Loucy (cell line): ENCODE data around the gene HOXA1.

Experiments used
- EZH2phosphoT487 ChIP-seq: fragments of 200-600 bp; IDR thresholded peaks from 2 replicates; pipeline ENCODE4 v1.6.1; 2018; ENCODE audit warnings: antibody characterized with exemption, mild to moderate bottlenecking, moderate library complexity, borderline replicate concordance
- TF ChIP-seq, protein P1 (sequence below): fragments of 200-600 bp; sonication (generic); conservative IDR thresholded peaks from 2 replicates; pipeline ENCODE4 v1.5.1; 2014; ENCODE audit warnings: mild to moderate bottlenecking, antibody characterized with exemption, low read length

- TF ChIP-seq, protein P1, sequence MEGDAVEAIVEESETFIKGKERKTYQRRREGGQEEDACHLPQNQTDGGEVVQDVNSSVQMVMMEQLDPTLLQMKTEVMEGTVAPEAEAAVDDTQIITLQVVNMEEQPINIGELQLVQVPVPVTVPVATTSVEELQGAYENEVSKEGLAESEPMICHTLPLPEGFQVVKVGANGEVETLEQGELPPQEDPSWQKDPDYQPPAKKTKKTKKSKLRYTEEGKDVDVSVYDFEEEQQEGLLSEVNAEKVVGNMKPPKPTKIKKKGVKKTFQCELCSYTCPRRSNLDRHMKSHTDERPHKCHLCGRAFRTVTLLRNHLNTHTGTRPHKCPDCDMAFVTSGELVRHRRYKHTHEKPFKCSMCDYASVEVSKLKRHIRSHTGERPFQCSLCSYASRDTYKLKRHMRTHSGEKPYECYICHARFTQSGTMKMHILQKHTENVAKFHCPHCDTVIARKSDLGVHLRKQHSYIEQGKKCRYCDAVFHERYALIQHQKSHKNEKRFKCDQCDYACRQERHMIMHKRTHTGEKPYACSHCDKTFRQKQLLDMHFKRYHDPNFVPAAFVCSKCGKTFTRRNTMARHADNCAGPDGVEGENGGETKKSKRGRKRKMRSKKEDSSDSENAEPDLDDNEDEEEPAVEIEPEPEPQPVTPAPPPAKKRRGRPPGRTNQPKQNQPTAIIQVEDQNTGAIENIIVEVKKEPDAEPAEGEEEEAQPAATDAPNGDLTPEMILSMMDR: no peak
- no peak for TF ChIP-seq EZH2phosphoT487
Observed at GRCh38 chr7:27107391-27108381, 11.9 kb upstream of the HOXA1 start.
